HepG2 (cell line): Measurements from ENCODE around the gene LCE2C. TPM values are rescaled to one million over a fixed set of nuclear protein-coding genes. Genes with fewer than 3 reads are reported as not detected.

Source experiments
- BCLAF1 ChIP-seq: fragments of 450-650 bp; IDR thresholded peaks from 2 replicates; pipeline ENCODE4 v1.6.1; 2017; ENCODE audit warnings: mild to moderate bottlenecking
- BHLHE40 ChIP-seq: IDR thresholded peaks from 2 replicates; pipeline ENCODE4 v1.6.1; 2011; ENCODE audit warnings: low read length, improper control_type of control experiment
- FOSL1 ChIP-seq: sonication (generic); formaldehyde crosslinking; IDR thresholded peaks from 2 replicates; pipeline ENCODE4 v1.9.0; 2021; ENCODE audit warnings: missing genetic modification reagents, borderline replicate concordance
- JUN ChIP-seq: sonication (generic); formaldehyde crosslinking; IDR thresholded peaks from 2 replicates; pipeline ENCODE4 v1.4.0; 2020; ENCODE audit warnings: mild to moderate bottlenecking, missing genetic modification reagents
- MXI1 ChIP-seq: IDR thresholded peaks from 3 replicates; pipeline ENCODE4 v1.6.1; 2012; ENCODE audit warnings: low read depth, low read length, inconsistent platforms, borderline replicate concordance
- RNF219 ChIP-seq: sonication (generic); formaldehyde crosslinking; IDR thresholded peaks from 2 replicates; pipeline ENCODE4 v1.5.0; 2020; ENCODE audit warnings: mild to moderate bottlenecking, missing genetic modification reagents
- ZBTB2 ChIP-seq: sonication (generic); formaldehyde crosslinking; IDR thresholded peaks from 2 replicates; pipeline ENCODE4 v1.8.0; 2022; ENCODE audit warnings: low read depth, missing genetic modification reagents
- ZNF83 ChIP-seq: sonication (generic); formaldehyde crosslinking; IDR thresholded peaks from 2 replicates; pipeline ENCODE4 v1.4.0; 2020; ENCODE audit warnings: missing genetic modification reagents, mild to moderate bottlenecking, borderline replicate concordance
- polyA plus RNA-seq, 8 experiments: library from polyadenylated mRNA; depleted of rRNA in 3 of 8; stranded (reverse) in 7 of 8; unstranded in 1 of 8; fragments of >200 nt; fragmentation: Illumina TruSeq in 4 of 8; extraction: Trizol in 4 of 8; gene quantifications; 2 replicates each; pipeline versions ENCODE4 v1.2.1 to v1.2.3, GENCODE V29; 2011 to 2016; ENCODE audit warnings: low read depth in 4 of 8, missing spikeins in 1 of 8, mixed read lengths in 1 of 8; ENCODE audit not compliant: insufficient read depth in 1 of 8
- total RNA-seq, 5 experiments: library from RNA; depleted of rRNA; stranded (reverse); fragments of >200 nt; fragmentation: Illumina TruSeq; extraction: Trizol; gene quantifications; 2 replicates each; pipeline ENCODE4 v1.2.3, GENCODE V29; 2016; ENCODE audit warnings: low read depth in 1 of 5

Gene LCE2C
- total and polyA plus RNA-seq, 2 of the 13 experiments (the other 11 are each of a cell fraction or from before 2014, with no cell fraction given): not detected

- TF ChIP-seq ZNF83 (CRISPR knock-in tag): no peak
- no peak for TF ChIP-seq BHLHE40
- no peak for TF ChIP-seq MXI1
- no peak for TF ChIP-seq ZBTB2 (CRISPR knock-in tag)
- no peak for TF ChIP-seq JUN
- no peak for TF ChIP-seq BCLAF1
- TF ChIP-seq FOSL1 (CRISPR knock-in tag): no peak
- no peak for TF ChIP-seq RNF219 (CRISPR knock-in tag)
Observed at GRCh38 chr1:152679459-152679858, 4.4 kb downstream of the LCE2C start (continued).
